Measurements from ENCODE around the gene UBE2R2.

DNA sequence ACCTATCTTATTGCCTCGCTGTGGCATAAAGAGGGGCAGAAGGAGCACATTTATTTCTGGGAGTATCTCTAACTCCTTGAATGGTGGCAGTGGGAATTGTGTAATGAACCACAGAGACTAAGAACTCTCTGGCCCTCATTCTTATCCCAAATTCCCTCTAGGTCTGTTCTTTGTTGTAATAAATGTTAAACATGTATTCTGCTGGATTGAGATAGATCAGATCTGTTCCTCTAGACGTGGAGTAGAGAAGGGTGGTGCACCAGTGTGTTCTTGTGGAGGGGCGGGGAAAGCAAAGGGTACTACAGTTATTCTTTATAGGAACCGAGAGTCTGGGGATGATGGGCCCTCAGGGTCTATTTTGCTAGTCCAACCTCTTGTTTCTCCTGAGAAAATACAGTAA is 90.4 kb downstream of the UBE2R2 start:
- TF ChIP-seq, protein P1, sequence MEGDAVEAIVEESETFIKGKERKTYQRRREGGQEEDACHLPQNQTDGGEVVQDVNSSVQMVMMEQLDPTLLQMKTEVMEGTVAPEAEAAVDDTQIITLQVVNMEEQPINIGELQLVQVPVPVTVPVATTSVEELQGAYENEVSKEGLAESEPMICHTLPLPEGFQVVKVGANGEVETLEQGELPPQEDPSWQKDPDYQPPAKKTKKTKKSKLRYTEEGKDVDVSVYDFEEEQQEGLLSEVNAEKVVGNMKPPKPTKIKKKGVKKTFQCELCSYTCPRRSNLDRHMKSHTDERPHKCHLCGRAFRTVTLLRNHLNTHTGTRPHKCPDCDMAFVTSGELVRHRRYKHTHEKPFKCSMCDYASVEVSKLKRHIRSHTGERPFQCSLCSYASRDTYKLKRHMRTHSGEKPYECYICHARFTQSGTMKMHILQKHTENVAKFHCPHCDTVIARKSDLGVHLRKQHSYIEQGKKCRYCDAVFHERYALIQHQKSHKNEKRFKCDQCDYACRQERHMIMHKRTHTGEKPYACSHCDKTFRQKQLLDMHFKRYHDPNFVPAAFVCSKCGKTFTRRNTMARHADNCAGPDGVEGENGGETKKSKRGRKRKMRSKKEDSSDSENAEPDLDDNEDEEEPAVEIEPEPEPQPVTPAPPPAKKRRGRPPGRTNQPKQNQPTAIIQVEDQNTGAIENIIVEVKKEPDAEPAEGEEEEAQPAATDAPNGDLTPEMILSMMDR (IDR thresholded peaks at IDR 0.05) = no peak
- no peak for TF ChIP-seq POLR2A (IDR thresholded peaks at IDR 0.05)

Measured in Peyer's patch (tissue), 4 donors.